ENCODE results near the gene CDC20B. TPM values are rescaled to one million over a fixed set of nuclear protein-coding genes. Genes with fewer than 3 reads are reported as not detected.

CDC20B gene
- total and polyA plus RNA-seq, 3 donors from 2014 or later, result 2.8 to 15.6 (median 4.8) TPM

- DNase-seq, result no peak
- no peak overlapping the region for H3K4me3 ChIP-seq
- no peak overlapping the region for H3K27ac ChIP-seq
- intact Hi-C loops (cut with DNase I; ENCODE audit: low total_unique reads), result no loop called here
- TF ChIP-seq CTCF (IDR thresholded peaks at IDR 0.05) (no peak), POLR2A (IDR thresholded peaks at IDR 0.05) (no peak)
- no peaks in the 10 kb centered on the region for H3K4me1 ChIP-seq
- 53 to 77% methylated on average over 3 of the region's 3 CpGs for WGBS, 2 donors
- H3K36me3 ChIP-seq (ENCODE audit: low read depth, missing control alignments), result no peaks in the 10 kb centered on the region
- no peaks in the 10 kb centered on the region for H3K9me3 ChIP-seq
- H3K27me3 ChIP-seq, result no peaks in the 10 kb centered on the region
Measured at GRCh38 chr5:55136521-55136920, 36.5 kb downstream of the CDC20B start.

DNA sequence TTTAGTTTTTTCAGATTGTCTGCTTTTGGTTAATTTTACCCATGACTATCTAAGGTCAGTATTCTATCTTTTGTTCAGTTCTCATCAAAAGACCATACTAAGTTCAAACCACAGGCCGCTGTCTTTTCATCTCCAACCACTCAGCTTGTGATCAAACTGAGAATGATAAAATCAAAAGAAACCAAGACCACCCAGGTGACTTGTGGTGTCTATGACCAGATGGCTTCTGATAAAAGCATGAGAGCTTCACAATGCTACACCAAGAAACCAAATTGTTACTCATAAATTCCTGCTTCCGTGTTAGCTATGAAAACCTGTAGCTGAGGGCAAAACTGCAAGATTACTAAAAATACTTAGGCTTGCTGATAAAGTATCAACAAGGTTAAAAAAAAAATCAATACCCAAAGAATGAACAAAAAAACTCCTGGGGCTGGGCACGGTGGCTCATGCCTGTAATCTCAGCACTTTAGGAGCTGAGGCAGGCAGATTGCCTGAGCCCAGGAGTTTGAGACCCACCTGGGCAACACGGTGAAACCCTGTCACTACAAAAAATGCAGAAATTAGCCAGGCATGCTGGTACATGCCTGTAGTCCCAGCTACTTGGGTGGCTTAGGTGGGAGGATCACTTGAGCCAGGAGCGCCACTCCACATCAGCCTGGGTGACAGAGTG lies 38.8 kb downstream of the CDC20B start:
- no peaks in the 10 kb centered on the region for H3K9me3 ChIP-seq
- H3K36me3 ChIP-seq (ENCODE audit: low read depth, missing control alignments), result no peaks in the 10 kb centered on the region
- H3K27ac ChIP-seq, result no peak overlapping the region
- TF ChIP-seq CTCF (IDR thresholded peaks at IDR 0.05) (no peak), POLR2A (IDR thresholded peaks at IDR 0.05) (no peak)
- DNase-seq, result no peak
- no peaks in the 10 kb centered on the region for H3K4me1 ChIP-seq
- no peaks in the 10 kb centered on the region for H3K27me3 ChIP-seq
- H3K4me3 ChIP-seq, result no peak overlapping the region
- 80 to 81% methylated on average over 5 of the region's 5 CpGs for WGBS, 2 donors
- intact Hi-C loops (cut with DNase I; ENCODE audit: low total_unique reads), result no loop called here

- Histone ChIP-seq H3K4me1 (no peaks in the 10 kb centered on the region), H3K4me3 (no peak overlapping the region), H3K36me3 (ENCODE audit: low read depth, missing control alignments) (no peaks in the 10 kb centered on the region), H3K27ac (no peak overlapping the region), H3K27me3 (no peaks in the 10 kb centered on the region), H3K9me3 (no peaks in the 10 kb centered on the region)
- 75 to 88% methylated on average over 3 of the region's 3 CpGs for WGBS, 2 donors
- DNase-seq, result no peak
- no peak for TF ChIP-seq CTCF (IDR thresholded peaks at IDR 0.05)
- no peak for TF ChIP-seq POLR2A (IDR thresholded peaks at IDR 0.05)
- intact Hi-C loops (cut with DNase I; ENCODE audit: low total_unique reads), result no loop called here
Measured at GRCh38 chr5:55123365-55123764, 49.6 kb downstream of the CDC20B start.

- Histone ChIP-seq H3K4me1 (no peaks in the 10 kb centered on the region), H3K9me3 (no peaks in the 10 kb centered on the region), H3K36me3 (ENCODE audit: low read depth, missing control alignments) (no peaks in the 10 kb centered on the region), H3K4me3 (no peak overlapping the region), H3K27me3 (no peaks in the 10 kb centered on the region), H3K27ac (no peak overlapping the region)
- TF ChIP-seq POLR2A (IDR thresholded peaks at IDR 0.05) (no peak), CTCF (IDR thresholded peaks at IDR 0.05) (no peak)
- intact Hi-C loops (cut with DNase I; ENCODE audit: low total_unique reads), result no loop called here
- 79 to 82% methylated on average over 3 of the region's 3 CpGs for WGBS, 2 donors
- DNase-seq, result no peak
Measured at GRCh38 chr5:55114061-55114460, 58.9 kb downstream of the CDC20B start.

- intact Hi-C loops (cut with DNase I; ENCODE audit: low total_unique reads), result no loop called here
- Histone ChIP-seq H3K36me3 (ENCODE audit: low read depth, missing control alignments) (no peaks in the 10 kb centered on the region), H3K9me3 (no peaks in the 10 kb centered on the region), H3K27ac (no peak overlapping the region), H3K27me3 (no peaks in the 10 kb centered on the region), H3K4me3 (no peak overlapping the region), H3K4me1 (no peaks in the 10 kb centered on the region)
- TF ChIP-seq POLR2A (IDR thresholded peaks at IDR 0.05) (no peak), CTCF (IDR thresholded peaks at IDR 0.05) (no peak)
- DNase-seq, result no peak
Measured at GRCh38 chr5:55113327-55113726, 59.6 kb downstream of the CDC20B start.

All from testis (tissue), 3 donors.